Measurements from ENCODE around the gene PHEX. TPM values are rescaled to one million over a fixed set of nuclear protein-coding genes. Genes with fewer than 3 reads are reported as not detected.

The PHEX gene
- total RNA-seq, 1 donor from 2014 or later: 2.0 TPM

GRCh38 chrX:22095856-22096255 is 63.7 kb downstream of the PHEX start:
- FAIRE-seq (no peak), DNase-seq (ENCODE audit: low spot score in 2 of 2) (no peak)

- DNase-seq (ENCODE audit: low spot score in 2 of 2) (no peak), FAIRE-seq (no peak)
Observed at GRCh38 chrX:22097012-22097694, 65.0 kb downstream of the PHEX start.

- FAIRE-seq (no peak), DNase-seq (ENCODE audit: low spot score in 2 of 2) (no peak)
Observed at GRCh38 chrX:22105231-22105630, 73.1 kb downstream of the PHEX start.

- FAIRE-seq: no peak
- DNase-seq (ENCODE audit: low spot score in 2 of 2): no peak
Observed at GRCh38 chrX:22105971-22106370, 73.8 kb downstream of the PHEX start.

DNA sequence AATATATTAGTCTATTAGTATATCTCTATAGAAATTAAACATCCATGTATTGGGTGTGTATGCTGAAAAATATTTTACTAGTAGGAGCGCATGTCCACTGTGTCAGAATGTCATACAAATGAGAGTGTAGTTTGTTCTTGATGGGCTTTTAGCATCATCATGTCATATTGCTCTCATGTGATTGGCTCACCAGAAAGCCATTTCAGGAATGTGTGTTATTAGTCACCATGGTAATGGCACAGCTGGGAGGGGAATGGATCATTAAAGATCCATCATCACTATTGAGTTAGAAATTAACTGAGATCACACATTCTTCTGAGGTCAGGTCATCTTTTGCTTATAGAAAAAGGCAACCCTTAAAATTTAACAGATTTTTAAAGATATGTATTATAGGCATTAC is 77.3 kb downstream of the PHEX start:
- DNase-seq (ENCODE audit: low spot score in 2 of 2): no peak
- no peak for FAIRE-seq

DNA sequence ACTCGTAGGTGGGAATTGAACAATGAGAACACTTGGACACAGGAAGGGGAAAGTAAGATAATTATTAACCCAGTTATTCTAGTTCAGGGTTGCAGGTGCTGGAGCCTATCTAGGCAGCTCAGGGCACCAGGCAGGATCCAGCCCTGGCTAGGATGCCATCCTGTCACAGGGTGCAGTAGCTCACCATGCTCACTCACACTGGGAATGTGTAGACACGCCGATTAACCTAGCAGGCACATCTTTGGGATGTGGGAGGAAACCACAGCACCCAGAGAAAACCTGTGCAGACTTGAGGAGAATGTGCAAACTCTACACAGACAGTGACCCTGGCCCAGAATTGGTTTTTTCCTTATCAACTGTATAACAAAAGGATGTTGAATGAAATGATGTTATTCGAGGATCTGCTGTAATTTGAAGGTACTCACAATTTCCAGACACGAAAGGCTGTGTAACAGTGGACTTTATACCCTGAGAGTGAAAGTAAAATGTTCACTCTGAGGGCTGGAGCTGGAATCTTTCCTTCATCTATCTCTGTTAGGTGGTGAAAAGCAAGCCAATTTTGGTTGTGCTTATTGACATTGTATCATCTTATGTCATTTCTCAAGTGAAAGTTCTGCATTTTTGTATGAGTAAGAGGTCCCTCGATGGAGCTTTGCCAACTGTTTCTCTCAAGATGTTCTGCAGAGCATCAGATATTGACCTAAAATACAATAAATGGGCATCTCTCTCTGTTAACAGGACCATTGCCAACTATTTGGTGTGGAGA is 78.8 kb downstream of the PHEX start:
- no peak for DNase-seq (ENCODE audit: low spot score in 2 of 2)
- FAIRE-seq: no peak

GRCh38 chrX:22116605-22117546 is 84.8 kb downstream of the PHEX start:
- DNase-seq (ENCODE audit: low spot score in 2 of 2): no peak
- FAIRE-seq: no peak

DNA sequence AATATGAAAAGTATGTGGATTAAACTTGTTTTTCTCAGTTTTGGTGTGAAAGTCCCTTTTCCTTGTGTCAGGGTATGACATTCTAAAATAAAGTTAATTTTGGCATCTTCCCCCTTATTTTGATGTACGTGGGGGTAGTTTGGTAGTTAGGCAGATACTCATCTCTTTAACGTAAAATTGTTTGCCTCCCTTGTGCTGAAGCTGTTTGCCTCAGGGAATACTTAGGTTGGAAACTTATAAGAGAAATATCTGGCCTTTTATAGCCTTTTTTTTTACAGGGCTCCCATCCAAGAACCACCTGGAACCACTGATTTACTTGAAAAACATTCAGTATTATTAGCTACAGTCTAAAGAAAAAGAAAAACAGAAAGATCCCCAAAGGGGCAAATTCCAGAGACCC is 85.5 kb downstream of the PHEX start:
- DNase-seq (ENCODE audit: low spot score in 2 of 2): no peak
- no peak for FAIRE-seq

DNA sequence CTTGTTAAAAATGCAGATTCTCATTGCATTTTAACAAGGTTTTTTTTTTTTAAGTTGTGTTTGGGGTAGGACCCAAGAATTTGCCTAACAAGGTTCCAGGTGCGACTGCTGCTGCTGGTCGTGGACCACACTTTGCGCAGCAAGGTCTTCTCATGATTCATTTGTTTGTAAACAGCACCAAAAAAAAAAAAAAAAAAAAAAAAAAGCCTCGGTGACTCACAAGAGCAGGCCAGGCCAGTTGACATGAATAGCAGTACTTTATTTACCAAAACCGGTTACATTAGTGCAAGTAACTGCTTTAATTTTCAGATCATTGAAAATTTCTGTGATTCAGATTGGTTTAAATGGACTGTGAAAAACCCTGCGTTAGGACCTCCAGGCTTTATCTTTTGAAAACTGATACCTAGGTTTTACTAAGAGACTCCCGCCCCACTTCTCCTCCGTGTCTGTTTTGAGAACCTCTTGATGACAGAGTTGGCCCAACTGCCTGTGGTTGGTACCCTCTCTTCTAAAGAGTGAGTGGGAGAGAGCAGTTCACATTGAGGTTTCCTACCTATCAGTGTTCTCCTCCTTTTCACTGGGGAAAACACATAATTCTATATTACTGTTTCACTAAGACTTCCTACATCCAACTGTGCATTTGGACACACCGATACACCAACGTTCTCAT is 86.2 kb downstream of the PHEX start:
- FAIRE-seq (no peak), DNase-seq (ENCODE audit: low spot score in 2 of 2) (no peak)

GRCh38 chrX:22121161-22121560 is 89.0 kb downstream of the PHEX start:
- no peak for FAIRE-seq
- no peak for DNase-seq (ENCODE audit: low spot score in 2 of 2)

GRCh38 chrX:22122510-22122909 is 90.4 kb downstream of the PHEX start:
- FAIRE-seq (no peak), DNase-seq (ENCODE audit: low spot score in 2 of 2) (no peak)

DNA sequence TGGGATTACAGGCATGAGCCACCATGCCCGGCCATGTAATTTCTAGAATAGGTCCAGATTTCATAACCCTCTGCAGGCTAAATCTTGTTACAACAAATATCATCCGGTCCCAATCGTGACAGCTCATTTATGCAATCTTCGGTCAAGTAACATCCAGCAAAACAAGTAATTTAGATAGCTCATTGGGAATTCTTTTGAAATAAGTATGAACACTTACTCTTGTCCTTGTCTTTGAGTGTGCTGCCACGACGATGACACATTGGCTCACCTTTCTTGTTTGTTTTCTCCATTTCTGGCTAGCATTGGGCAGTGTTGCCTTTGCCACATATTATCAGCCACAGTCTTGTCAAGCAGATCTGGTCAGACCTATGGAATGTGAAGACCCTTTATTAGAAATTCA is 92.0 kb downstream of the PHEX start:
- DNase-seq (ENCODE audit: low spot score in 2 of 2) (no peak), FAIRE-seq (no peak)

- no peak for FAIRE-seq
Observed at GRCh38 chrX:22125481-22125880, 93.4 kb downstream of the PHEX start.

DNA sequence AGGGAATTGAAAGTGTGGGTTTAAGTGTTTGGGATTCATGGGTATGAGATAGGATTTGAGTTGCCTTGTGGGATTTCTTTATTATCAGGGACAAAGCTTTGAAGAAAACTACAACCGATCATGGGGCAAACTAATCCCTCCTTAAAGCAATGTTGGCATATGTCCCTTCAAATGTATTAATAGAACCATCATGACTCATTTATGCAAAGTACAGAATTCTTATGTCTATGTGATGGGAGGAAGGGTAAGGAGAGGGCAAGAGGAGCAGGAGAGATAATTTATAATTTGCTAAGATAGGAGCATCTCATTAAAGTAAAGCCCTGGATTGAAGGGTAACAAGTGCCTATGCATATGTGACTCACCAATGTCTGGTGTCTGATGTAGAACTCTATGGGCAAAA is 94.2 kb downstream of the PHEX start:
- no peak for DNase-seq (ENCODE audit: low spot score in 2 of 2)
- FAIRE-seq: no peak

More at GRCh38 chrX:22125481-22125880, 93.4 kb downstream of the PHEX start:
- DNase-seq (ENCODE audit: low spot score in 2 of 2): no peak

DNA sequence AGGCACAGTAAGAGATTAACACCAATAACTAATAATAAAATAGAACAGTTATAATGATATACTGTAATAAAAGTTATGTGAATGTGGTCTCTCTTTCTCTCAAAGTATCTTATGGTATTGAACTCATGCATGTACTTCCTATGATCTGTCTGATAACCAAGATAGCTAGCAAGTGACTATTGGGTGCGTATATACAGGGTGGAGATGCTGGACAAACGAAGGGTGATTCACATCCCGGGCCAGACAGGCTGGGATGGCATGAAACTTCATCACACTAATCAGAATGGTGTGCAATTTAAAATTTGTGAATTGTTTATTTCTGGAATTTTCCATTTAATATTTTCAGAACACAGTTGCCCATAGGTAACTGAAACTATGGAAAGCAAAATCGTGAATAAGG is 96.8 kb downstream of the PHEX start:
- no peak for DNase-seq (ENCODE audit: low spot score in 2 of 2)
- FAIRE-seq: no peak

DNA sequence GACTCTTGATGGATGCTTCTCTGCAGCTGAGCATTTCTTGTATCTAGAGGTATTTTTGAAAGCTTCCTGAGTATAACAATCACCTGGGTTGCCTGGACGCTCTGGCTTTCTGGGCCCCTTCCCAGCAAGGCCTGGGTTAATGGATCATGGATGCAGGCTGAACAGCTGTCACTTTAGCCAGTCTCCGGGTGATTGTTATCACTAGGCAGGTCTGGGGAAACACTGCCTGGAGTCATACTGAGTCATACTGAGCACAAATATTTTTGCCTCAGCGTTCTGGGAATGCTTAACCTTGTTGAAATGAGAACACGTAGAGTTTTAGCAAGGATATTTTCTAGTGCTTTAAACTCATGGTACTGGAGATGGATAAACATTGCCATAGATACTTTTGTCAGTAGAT is 102.6 kb downstream of the PHEX start:
- DNase-seq (ENCODE audit: low spot score in 2 of 2): no peak
- no peak for FAIRE-seq

DNA sequence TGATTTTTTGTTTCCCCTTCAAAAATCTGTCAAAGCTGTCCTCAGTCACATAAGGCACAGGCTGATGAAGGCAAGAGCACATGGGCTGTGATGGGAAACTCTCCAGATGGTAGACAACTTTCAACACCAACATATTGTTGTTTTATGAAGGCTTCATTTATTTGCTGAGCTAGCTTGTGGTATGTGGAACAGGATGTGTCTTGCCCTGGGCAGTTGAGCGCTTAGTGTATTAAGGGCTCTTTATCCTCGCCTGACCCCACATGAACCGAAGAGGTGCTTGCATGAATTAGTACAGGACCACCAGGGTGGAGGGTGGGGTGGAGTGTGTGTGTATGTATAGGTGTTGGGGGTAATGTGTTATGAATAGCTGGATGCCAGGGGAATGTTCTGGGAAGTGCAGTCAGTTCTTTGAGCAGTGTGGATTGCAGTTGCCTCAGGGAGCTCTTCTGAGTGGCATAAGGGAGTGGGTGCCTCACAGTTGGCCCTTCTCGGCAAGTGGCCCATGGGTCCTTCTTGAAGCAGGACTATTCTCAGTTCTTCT is 103.1 kb downstream of the PHEX start:
- no peak for FAIRE-seq

GRCh38 chrX:22135994-22136684 is 104.0 kb downstream of the PHEX start:
- FAIRE-seq (peak; percentile 3), DNase-seq (ENCODE audit: low spot score in 2 of 2) (peak; percentile 2 to 8)

More for the DNA sequence above, 103.1 kb downstream of the PHEX start:
- DNase-seq (ENCODE audit: low spot score in 2 of 2): no peak

GRCh38 chrX:22136711-22137110 is 104.6 kb downstream of the PHEX start:
- no peak for FAIRE-seq

DNA sequence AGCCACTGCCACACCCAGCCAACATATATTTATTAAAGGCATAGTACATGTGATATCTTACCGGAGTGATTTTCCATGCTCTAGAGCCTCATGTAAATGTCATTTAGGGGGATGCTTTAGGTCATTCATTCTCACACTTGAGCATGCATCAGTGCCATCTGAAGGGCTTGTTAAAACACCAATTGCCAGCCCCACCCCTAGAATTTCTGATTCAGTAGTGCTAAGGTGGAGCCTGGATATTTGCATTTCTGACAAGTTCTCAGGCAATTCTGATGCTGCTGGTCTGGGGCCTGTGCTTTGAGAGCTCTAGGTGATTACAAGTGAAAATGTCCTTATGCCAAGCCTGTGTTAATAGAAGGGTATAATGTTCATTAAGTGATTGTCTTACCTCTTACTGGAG is 107.7 kb downstream of the PHEX start:
- DNase-seq (ENCODE audit: low spot score in 2 of 2): no peak
- FAIRE-seq: no peak

More at GRCh38 chrX:22136711-22137110, 104.6 kb downstream of the PHEX start:
- no peak for DNase-seq (ENCODE audit: low spot score in 2 of 2)
